ENCODE data around the gene AAMP. TPM values are rescaled to one million over a fixed set of nuclear protein-coding genes. Genes with fewer than 3 reads are reported as not detected.
A peak's percentile ranks its signal among the peaks of the same experiment; 100 is the strongest.

Gene AAMP
- total RNA-seq, 1 experiment from 2014 or later = 126 TPM

DNA sequence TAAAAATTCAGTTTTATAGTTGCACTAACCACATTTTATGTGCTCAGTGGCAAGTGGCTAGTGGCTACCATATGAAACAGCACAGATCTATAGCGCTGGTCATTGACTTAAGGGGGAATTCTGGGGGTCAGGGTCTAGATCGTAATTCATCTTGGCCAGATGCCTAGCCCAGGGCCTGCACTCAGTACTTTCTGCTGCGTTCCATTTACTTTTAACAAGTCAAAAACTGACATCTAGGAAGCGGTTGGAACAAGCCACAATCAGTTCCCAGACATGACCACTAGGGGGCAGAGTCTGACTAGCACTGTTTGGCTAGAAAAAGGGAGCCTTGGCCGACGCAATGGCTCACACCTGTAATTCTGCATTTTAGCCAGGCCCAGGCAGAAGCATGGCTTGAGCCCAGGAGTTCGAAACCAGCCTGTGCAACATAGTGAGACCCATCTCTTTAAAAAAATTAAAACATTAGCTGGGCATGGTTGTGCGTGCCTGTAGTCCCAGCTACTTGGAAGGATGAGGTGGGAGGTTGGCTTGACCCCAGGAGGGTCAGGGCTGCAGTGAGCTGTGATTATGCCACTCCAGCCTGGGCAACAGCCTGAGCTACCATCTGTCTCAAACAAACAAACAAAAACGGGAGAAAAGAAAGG is 31.4 kb upstream of the AAMP start:
- CTCF ChIA-PET = interaction anchor here (2.2 kb wide), 1 partner anchor 55 kb away, joined by 7 read pairs; the partner anchor contains the start of gene CATIP
- Histone ChIP-seq H3K27me3 (ENCODE audit: insufficient read depth, low read depth) (no peaks in the 10 kb centered on the region), H3K4me3 (no peak overlapping the region), H4K20me1 (ENCODE audit: insufficient read depth) (no peaks in the 10 kb centered on the region), H3K27ac (no peak overlapping the region), H2AFZ (no peak overlapping the region), H3K9me3 (ENCODE audit: insufficient read depth, low read depth) (no peaks in the 10 kb centered on the region), H3K79me2 (ENCODE audit: low read depth) (no peaks in the 10 kb centered on the region), H3K9me2 (ENCODE audit: insufficient read depth) (no peaks in the 10 kb centered on the region), H3F3A (ENCODE audit: insufficient read depth, low read depth) (peaks cover 35% of the 10 kb centered on the region), H3K4me2 (peak overlapping the region; percentile 33; the same call in 1 of the 2 replicates), H3K36me3 (ENCODE audit: low read depth) (no peaks in the 10 kb centered on the region), H3K4me1 (replicated peaks; ENCODE audit: insufficient read depth) (peaks cover 34% of the 10 kb centered on the region)
- peak; percentile 73 to 81 for DNase-seq
- no TSS peak for BruUV-seq (replicated peaks)
- TF ChIP-seq, protein P1, sequence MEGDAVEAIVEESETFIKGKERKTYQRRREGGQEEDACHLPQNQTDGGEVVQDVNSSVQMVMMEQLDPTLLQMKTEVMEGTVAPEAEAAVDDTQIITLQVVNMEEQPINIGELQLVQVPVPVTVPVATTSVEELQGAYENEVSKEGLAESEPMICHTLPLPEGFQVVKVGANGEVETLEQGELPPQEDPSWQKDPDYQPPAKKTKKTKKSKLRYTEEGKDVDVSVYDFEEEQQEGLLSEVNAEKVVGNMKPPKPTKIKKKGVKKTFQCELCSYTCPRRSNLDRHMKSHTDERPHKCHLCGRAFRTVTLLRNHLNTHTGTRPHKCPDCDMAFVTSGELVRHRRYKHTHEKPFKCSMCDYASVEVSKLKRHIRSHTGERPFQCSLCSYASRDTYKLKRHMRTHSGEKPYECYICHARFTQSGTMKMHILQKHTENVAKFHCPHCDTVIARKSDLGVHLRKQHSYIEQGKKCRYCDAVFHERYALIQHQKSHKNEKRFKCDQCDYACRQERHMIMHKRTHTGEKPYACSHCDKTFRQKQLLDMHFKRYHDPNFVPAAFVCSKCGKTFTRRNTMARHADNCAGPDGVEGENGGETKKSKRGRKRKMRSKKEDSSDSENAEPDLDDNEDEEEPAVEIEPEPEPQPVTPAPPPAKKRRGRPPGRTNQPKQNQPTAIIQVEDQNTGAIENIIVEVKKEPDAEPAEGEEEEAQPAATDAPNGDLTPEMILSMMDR (conservative IDR thresholded peaks at IDR 0.05) = peak; percentile 97
- no peak for TF ChIP-seq EZH2 (IDR thresholded peaks at IDR 0.05; ENCODE audit: low read depth)
- POLR2A ChIA-PET (ENCODE audit: unreplicated experiment) = interaction anchor here (0.7 kb wide), 1 partner anchor 117 kb away, joined by 3 read pairs; no protein-coding TSS in a partner anchor
- intact Hi-C loops (cut with micrococcal nuclease; ENCODE audit: unreplicated experiment) = loop anchor here (1.0 kb wide), 4 partner anchors 22 to 95 kb away; partner anchors contain the start of gene CATIP

DNA sequence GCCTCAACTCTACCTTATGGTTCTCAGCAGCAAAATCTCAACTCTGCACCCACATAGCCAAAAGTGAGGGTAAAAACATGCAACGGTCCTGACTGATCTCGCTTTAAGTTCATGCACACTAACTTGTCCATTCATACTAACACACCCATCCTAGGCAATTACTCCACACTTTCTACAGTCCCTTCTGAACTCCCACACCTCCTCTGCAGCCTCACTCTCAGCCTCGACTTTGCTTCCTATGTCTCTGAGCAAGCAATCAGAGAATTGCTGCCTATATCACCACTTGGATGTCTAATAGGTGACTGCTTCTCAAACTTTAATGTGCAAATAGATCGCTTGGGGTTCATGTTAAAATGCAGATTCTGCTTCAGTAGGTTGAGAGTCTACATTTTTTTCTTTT is 30.2 kb upstream of the AAMP start:
- Histone ChIP-seq H3K4me1 (replicated peaks; ENCODE audit: insufficient read depth) (peaks cover 45% of the 10 kb centered on the region), H3K9me3 (ENCODE audit: insufficient read depth, low read depth) (no peaks in the 10 kb centered on the region), H4K20me1 (ENCODE audit: insufficient read depth) (no peaks in the 10 kb centered on the region), H3K27ac (no peak overlapping the region), H3K36me3 (ENCODE audit: low read depth) (no peaks in the 10 kb centered on the region), H3K4me2 (no peak overlapping the region), H2AFZ (no peak overlapping the region), H3K27me3 (ENCODE audit: insufficient read depth, low read depth) (no peaks in the 10 kb centered on the region), H3K9me2 (ENCODE audit: insufficient read depth) (no peaks in the 10 kb centered on the region), H3K79me2 (ENCODE audit: low read depth) (no peaks in the 10 kb centered on the region), H3K4me3 (no peak overlapping the region), H3F3A (ENCODE audit: insufficient read depth, low read depth) (peaks cover 46% of the 10 kb centered on the region)
- DNase-seq = no peak
- intact Hi-C loops (cut with micrococcal nuclease; ENCODE audit: unreplicated experiment) = no loop called here
- no peak for TF ChIP-seq EZH2 (IDR thresholded peaks at IDR 0.05; ENCODE audit: low read depth)
- TF ChIP-seq, protein P1 (conservative IDR thresholded peaks at IDR 0.05) = no peak
- no TSS peak for BruUV-seq (replicated peaks)
- ChIA-PET CTCF (interaction anchor here (0.7 kb wide), 1 partner anchor 95 kb away, joined by 3 read pairs; no protein-coding TSS in a partner anchor), POLR2A (ENCODE audit: unreplicated experiment) (no interaction called here)

DNA sequence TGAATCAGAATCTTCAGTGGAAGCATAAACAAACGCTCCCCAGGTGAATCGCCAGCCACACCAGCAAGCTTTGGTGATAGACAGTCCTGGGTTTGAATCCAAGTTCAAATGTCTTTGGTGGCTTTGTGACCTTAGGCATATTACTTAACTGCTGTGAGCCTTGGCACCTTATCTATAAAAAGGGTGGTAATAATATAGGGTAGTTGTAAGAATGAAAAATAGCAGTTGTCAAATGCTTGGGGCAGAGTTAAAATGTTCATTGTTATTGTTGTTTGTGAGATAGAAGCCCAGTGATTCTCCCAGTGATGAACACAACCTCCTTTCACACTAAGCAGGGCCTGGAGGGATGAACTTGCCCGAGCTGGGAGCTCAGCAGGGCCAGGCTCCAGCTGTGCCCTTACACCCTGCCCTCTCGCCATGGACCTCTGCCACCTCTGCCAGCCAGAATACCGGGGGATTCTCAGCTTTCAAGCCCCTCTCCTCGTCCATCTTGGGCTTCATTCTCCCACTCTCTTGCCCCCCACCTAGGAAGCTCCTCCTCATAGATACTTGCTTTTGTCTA is 28.5 kb upstream of the AAMP start:
- CTCF ChIA-PET = interaction anchor here (0.6 to 1.8 kb wide), 4 partner anchors 25 to 98 kb away, joined by 3 to 9 read pairs (median 4); no protein-coding TSS in a partner anchor
- H3K27ac ChIP-seq = peak overlapping the region; percentile 96
- BruUV-seq (replicated peaks) = TSS peak; percentile 94
- H3K4me3 ChIP-seq = no peak overlapping the region; the same call in 1 of the 2 replicates
- H3F3A ChIP-seq (ENCODE audit: insufficient read depth, low read depth) = peaks cover 61% of the 10 kb centered on the region
- H3K27me3 ChIP-seq (ENCODE audit: insufficient read depth, low read depth) = no peaks in the 10 kb centered on the region
- H3K36me3 ChIP-seq (ENCODE audit: low read depth) = no peaks in the 10 kb centered on the region
- no peak for DNase-seq
- H3K9me3 ChIP-seq (ENCODE audit: insufficient read depth, low read depth) = no peaks in the 10 kb centered on the region
- no peaks in the 10 kb centered on the region for H3K79me2 ChIP-seq (ENCODE audit: low read depth)
- H2AFZ ChIP-seq = no peak overlapping the region
- peaks cover 63% of the 10 kb centered on the region for H3K4me1 ChIP-seq (replicated peaks; ENCODE audit: insufficient read depth)
- TF ChIP-seq, protein P1 (conservative IDR thresholded peaks at IDR 0.05) = no peak
- TF ChIP-seq EZH2 (IDR thresholded peaks at IDR 0.05; ENCODE audit: low read depth) = no peak
- H3K4me2 ChIP-seq = peak overlapping the region; percentile 75
- intact Hi-C loops (cut with micrococcal nuclease; ENCODE audit: unreplicated experiment) = loop anchor here (1.0 to 2.0 kb wide), 6 partner anchors 16 to 596 kb away; no protein-coding TSS in a partner anchor
- no peaks in the 10 kb centered on the region for H3K9me2 ChIP-seq (ENCODE audit: insufficient read depth)
- POLR2A ChIA-PET (ENCODE audit: unreplicated experiment) = interaction anchor here (0.6 to 1.5 kb wide), 5 partner anchors 11 to 107 kb away, joined by 4 to 10 read pairs (median 7); no protein-coding TSS in a partner anchor
- no peaks in the 10 kb centered on the region for H4K20me1 ChIP-seq (ENCODE audit: insufficient read depth)

Measured in PC-9 (cell line).